Thoracic aorta (tissue), 2 donors: ENCODE data around the gene BLM. TPM values are rescaled to one million over a fixed set of nuclear protein-coding genes. Genes with fewer than 3 reads are reported as not detected.

ENCODE experiments used
- ATAC-seq: fragments of 150-250 bp; one replicate; pipeline ENCODE4 v1.8.0; 2017; ENCODE audit warnings: low read depth; ENCODE audit not compliant: insufficient number of reproducible peaks, low FRiP score
- DNase-seq: peaks from one replicate; pipeline ENCODE4 v3.0.0-alpha.2; 2020; ENCODE audit warnings: low spot score
- H3K27ac ChIP-seq, 2 donors: fragments of 200-600 bp; sonication (generic); 1 replicate in 1 of 2; 2 replicates in 1 of 2; pipeline ENCODE4 v1.5.1; 2016; ENCODE audit warnings: mild to moderate bottlenecking in 2 of 2, moderate library complexity in 2 of 2
- H3K27me3 ChIP-seq: fragments of 200-600 bp; sonication (generic); replicated peaks from 2 replicates; pipeline ENCODE4 v1.6.0; 2016; ENCODE audit warnings: mild to moderate bottlenecking; ENCODE audit not compliant: insufficient read depth
- H3K36me3 ChIP-seq: fragments of 200-600 bp; sonication (generic); one replicate; pipeline ENCODE4 v1.5.1; 2016
- H3K4me1 ChIP-seq, 2 donors: fragments of 200-600 bp; sonication (generic); 1 replicate in 1 of 2; 2 replicates in 1 of 2; pipeline versions ENCODE4 v1.5.1 to v1.6.0; 2016; ENCODE audit warnings: low read depth in 2 of 2, mild to moderate bottlenecking in 1 of 2; ENCODE audit not compliant: control insufficient read depth in 1 of 2
- H3K4me3 ChIP-seq: fragments of 200-600 bp; sonication (generic); 2 replicates; pipeline ENCODE4 v1.5.1; 2016; ENCODE audit warnings: mild to moderate bottlenecking
- H3K9me3 ChIP-seq: fragments of 200-600 bp; sonication (generic); 2 replicates; pipeline ENCODE4 v1.5.1; 2016
- total RNA-seq, 2 donors: library from RNA; depleted of rRNA; stranded (reverse); fragments of >200 nt; gene quantifications; one replicate each; pipeline versions ENCODE4 v1.1.0 to v1.2.3, GENCODE V29; 2016
- TF ChIP-seq, protein P1 (sequence below): fragments of 200-600 bp; sonication (generic); IDR thresholded peaks from one replicate; pipeline ENCODE4 v1.5.1; 2019; ENCODE audit warnings: antibody characterized with exemption

The BLM gene
- total RNA-seq, 2 donors from 2014 or later, result 0.49 to 0.81 TPM

DNA sequence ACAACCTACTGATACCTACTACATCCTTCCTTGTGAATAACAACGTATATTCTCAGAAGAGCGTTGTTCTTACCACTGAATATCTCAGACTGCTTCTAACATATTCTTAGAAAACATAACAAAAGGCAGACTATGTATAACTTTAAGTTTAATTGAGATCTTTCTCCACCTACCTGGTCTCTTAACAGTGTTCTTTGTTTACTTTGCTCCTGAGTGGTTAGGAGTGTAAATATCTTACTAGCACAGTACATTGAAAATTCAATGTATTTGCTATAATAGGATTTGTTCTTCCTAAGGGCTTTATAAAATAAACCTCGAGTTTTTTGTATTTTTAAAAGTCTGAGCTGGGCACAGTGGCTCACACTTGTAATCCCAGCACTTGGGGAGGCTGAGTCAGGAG lies 7.9 kb upstream of the BLM start:
- Histone ChIP-seq H3K27ac (no peak overlapping the region), H3K4me3 (no peak overlapping the region), H3K36me3 (no peaks in the 10 kb centered on the region), H3K9me3 (no peaks in the 10 kb centered on the region), H3K4me1 (no peaks in the 10 kb centered on the region), H3K27me3 (no peaks in the 10 kb centered on the region)
- DNase-seq (no peak), ATAC-seq (no peak)
- TF ChIP-seq, protein P1, sequence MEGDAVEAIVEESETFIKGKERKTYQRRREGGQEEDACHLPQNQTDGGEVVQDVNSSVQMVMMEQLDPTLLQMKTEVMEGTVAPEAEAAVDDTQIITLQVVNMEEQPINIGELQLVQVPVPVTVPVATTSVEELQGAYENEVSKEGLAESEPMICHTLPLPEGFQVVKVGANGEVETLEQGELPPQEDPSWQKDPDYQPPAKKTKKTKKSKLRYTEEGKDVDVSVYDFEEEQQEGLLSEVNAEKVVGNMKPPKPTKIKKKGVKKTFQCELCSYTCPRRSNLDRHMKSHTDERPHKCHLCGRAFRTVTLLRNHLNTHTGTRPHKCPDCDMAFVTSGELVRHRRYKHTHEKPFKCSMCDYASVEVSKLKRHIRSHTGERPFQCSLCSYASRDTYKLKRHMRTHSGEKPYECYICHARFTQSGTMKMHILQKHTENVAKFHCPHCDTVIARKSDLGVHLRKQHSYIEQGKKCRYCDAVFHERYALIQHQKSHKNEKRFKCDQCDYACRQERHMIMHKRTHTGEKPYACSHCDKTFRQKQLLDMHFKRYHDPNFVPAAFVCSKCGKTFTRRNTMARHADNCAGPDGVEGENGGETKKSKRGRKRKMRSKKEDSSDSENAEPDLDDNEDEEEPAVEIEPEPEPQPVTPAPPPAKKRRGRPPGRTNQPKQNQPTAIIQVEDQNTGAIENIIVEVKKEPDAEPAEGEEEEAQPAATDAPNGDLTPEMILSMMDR, result no peak

DNA sequence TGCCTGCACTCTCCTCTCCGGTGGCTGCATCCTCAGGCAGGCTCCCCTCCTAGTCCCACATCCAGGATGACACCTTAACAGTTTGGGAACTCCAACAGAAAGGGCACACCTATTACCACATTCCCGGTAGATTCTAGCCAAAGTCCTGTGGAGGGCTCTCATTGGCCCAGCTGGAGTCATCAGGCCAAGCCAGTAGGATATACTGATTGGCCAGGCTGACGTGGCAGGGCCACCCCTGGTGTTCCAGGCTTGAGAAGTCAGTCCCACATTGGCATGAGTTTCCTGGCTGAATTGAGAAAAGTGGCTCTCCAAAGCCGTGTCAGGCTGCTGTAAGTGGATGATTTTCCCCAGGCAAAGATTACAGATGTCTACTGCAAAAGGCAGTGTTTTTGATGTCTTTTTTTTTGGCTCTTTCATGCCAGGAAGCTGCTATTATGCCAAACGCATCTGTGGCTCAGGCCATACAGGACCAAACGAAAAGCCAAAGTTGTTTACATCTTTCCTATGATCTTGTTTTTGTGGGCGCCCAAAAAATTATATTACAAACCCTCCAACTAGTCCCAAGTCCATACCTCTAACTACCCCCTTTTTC lies 6.6 kb upstream of the BLM start:
- Histone ChIP-seq H3K9me3 (no peaks in the 10 kb centered on the region), H3K4me3 (no peak overlapping the region), H3K36me3 (no peaks in the 10 kb centered on the region), H3K27me3 (no peaks in the 10 kb centered on the region), H3K4me1 (no peaks in the 10 kb centered on the region), H3K27ac (no peak overlapping the region)
- ATAC-seq (no peak), DNase-seq (no peak)
- TF ChIP-seq, protein P1, result no peak

GRCh38 chr15:90711418-90711824 lies 5.7 kb upstream of the BLM start:
- TF ChIP-seq, protein P1, result no peak
- Histone ChIP-seq H3K4me3 (no peak overlapping the region), H3K27ac (no peak overlapping the region), H3K9me3 (no peaks in the 10 kb centered on the region), H3K4me1 (peaks cover 0 to 3% of the 10 kb centered on the region in 2 donors), H3K36me3 (no peaks in the 10 kb centered on the region), H3K27me3 (no peaks in the 10 kb centered on the region)
- DNase-seq, result no peak
- no peak for ATAC-seq

DNA sequence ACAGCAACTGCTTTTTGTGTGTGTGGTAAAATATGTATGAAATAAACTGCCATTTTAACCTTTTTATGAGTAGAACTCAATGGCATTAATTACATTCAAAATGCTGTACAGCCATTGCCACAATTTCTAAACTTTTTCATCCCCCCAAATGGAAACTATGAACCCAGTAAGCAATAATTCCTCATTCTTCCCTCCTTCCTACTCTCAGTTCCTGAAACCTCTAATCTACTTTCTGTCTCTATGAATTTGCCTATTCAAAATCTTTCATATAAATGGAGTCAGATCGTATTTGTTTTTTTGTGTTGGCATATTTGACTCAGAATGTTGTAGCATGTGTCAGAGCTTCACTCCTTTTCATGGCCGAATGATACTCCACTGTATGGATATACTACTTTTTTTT lies 5.3 kb upstream of the BLM start:
- no peaks in the 10 kb centered on the region for H3K9me3 ChIP-seq
- no peaks in the 10 kb centered on the region for H3K27me3 ChIP-seq
- H3K4me1 ChIP-seq, result peaks cover 0 to 3% of the 10 kb centered on the region in 2 donors
- ATAC-seq, result no peak
- DNase-seq, result no peak
- no peaks in the 10 kb centered on the region for H3K36me3 ChIP-seq
- H3K4me3 ChIP-seq, result no peak overlapping the region
- no peak overlapping the region for H3K27ac ChIP-seq
- TF ChIP-seq, protein P1, result no peak

DNA sequence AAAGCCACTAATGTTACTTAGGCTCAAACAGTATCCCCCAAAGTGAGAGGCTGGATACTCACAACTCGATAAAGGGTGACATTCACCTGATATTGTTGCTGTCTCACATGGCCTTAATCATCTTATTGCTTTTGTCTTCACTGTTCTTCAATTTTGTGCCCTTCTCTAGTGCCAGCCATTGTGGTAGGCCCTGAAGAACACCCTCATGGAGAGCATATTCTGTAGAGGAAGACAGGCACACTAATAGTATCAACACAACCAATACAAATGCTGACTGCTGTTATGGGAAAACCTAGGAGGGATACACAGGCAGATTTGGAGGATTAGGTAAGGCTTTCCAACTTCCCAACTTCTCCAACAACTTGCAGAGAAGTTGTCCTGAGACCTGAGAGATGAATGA lies 4.1 kb upstream of the BLM start:
- Histone ChIP-seq H3K4me3 (no peak overlapping the region), H3K27me3 (no peaks in the 10 kb centered on the region), H3K4me1 (peaks cover 8 to 9% of the 10 kb centered on the region in 2 donors), H3K36me3 (no peaks in the 10 kb centered on the region), H3K27ac (no peak overlapping the region), H3K9me3 (no peaks in the 10 kb centered on the region)
- ATAC-seq (no peak), DNase-seq (no peak)
- TF ChIP-seq, protein P1, result no peak
